ENCODE measurements around the gene CARS1.

Gene CARS1

DNA sequence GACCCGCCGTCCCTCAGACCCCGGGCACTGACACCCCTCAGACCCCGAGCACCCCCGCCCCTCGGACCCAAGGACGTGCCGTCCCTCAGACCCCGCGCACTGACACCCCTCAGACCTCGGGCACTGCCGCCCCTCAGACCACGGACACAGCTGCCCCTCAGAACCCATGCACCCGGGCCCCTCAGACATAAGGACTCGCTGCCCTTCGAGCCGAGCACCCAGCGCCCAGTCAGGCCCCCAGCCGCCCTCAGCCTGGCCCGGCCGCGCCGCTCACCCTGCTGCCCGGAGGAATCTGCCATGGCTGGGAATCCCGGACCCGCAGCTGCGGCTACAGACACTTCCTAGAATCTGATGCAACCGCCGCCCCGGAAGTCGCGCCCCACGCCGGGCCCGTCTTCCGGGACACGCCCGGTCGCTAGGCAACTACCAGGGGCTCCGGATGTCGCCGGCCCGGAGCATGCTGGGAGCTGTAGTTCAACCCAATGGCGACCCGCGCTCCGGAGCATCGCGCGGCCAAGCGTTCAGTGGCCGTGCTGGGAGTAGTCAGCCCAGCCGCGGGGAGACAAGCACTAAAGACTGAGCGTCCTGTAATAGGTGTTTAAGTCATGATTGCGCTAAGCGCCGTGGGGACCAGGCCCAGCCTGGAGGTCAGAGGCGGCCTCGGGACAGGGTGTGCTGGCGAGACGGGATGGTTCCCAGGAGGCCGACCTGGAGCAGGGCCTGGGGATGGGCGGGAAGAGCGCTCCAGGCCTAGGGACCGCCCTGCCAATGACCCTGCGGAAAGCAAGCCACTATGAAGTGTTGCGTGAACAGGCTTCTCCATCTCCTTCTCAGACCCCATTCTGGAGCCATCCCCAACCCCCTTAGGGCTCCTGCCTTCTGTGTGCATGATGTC is at the start of gene CARS1:
CARS1 (minus strand) TSS at position 355 of the 895 bp plus-strand sequence; CDS start at position 299, 56 bp downstream.
- DNase-seq = peak; percentile 54 to 93

DNA sequence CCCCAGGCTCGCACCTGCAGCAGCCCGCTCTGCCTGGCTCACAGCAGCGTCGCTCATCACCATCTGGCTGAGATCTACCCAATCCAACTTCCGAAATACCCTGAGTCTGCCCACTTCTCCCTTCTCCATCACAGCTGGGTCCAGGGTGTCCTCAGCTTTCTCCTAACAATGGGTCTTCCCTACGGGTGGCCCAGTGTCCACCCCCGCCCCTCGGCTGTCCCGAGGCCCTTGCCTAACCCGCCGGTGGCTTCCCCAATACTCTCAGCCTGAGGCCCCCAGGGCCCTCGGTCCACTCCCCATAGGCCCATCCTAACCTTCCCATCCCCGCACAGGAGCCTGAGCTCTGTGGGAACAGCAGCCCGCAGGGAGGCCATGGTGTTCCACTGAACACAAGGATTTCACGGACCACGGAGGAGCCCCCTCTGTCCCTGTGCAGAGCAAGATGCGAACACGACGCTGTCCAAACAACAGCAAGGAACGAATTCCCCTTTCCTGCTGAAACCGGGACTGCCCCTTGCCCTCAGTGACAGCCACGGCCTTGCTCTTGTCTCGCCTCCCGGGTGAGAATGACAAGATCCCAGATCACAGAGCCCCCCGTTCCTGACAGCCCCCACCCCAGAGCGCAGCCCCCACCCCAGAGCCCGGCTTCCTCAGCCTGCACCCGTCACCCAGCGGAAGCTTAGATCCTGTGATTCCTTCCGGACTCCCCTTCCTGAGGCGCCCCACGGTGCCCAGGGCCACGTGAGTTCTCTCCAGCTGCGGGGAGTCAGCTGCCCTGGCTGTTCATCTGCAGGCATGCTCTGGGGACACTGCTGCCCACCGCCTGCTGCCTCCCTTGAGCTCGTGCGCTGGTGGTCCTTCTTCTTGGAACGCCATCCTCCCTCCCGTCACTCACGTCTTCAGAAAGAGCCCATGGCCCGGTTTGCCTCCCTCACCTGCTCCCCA is 48.8 kb upstream of the CARS1 start:
- no peak for DNase-seq

DNA sequence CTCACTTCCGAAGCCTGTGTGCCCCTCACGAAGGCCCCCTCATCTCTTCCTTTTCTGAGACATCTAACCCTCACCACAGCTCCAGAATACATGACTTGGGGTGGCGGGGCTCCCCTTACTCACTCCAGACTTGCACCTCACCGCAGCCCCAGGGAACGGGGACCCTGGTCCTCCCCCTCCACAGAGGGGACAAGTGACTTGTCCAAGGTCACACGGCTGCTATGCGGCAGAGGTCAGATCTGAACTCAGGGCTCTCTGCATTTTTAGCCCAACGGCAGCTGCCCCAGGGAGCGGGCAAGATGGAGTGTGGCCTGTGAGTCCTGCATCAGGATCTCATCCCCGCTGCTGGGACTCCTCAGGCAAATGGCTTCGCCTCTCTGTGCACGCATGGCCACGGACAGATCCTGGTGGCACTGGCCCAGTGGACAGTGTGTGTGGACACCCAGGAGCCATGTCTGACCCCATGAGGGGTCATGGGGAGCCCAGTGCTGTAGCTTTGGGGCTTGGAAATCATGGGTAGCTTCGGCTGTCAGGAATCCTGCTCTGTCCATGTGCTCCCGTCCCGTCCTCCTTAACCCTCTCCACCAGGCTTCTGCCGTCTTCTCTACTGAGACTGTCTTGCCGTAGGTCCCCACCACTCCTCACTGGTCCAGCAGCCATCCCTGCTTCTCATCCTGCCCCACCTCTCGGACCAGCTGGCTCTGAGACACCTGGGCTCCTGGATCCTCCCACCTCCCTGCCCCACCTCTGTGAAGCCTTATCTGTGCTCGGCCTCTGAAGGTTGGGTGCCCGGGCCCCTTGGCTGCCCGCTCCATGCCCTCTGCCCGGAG is 48.0 kb upstream of the CARS1 start:
- no peak for DNase-seq

DNA sequence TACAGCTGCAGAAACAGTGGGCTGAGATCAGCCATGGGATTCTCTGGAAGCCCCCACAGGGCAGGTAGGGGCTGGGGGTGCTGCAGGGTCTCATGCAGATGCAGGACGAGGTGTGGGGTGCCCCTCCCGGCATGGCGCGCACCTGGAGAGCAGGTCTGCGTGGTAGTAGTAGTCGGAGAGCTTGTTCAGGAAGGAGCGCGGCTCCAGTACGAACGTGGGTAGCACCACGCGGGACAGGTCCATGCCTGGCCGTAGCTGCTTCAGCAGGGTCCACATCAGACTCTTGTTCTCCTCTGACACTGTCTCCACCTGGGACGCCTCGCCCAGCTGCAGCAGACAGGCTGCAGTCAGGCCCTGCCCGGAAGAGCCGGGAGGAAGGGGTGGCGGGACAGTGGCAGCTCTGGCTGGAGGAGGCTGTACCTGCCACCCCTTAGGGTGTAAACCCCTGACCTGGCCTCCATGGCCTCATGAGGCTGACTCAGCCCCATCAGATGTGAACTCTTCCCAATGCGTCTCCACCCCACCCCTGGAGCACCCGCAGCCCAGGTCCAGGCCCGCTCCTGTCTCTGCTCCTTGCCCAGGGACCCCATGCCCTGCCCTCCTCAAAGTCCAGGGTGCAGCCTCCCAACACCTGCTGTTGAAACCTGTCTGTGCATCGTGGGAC is 47.0 kb upstream of the CARS1 start:
- DNase-seq = no peak

DNA sequence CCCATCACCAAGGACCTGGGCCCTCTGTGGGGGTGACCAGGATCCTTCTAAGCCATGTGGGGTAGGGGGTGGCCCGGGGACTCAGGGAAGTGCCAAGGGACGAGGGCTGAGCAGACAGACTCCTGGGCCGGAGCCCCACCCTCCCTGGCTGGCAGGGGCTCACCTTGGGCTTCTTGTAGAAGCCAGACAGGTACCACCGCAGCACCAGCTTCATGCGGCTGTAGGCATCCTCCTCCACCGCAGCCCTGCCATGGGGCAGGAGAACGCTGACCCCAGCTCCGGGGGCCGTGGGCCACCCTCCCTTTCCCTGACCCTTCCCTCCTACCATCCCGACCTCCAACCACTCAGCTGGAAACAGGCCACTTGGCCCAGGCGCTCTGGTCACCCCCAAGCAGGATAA is 45.9 kb upstream of the CARS1 start:
- DNase-seq = no peak

DNA sequence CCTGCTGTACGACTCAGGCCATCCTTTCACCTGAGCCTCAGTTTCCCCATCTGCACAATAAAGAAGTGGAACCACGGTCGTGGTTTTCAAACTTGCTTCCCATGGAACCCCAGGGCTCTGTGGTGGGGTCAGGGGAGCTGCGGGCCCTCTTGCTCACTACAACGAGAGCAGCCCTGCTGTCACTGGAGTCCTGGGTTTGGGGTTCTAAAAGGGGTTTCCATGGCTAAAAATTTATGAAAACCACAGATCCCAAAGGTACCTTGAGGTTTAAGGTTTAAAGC is 45.4 kb upstream of the CARS1 start:
- DNase-seq = no peak

DNA sequence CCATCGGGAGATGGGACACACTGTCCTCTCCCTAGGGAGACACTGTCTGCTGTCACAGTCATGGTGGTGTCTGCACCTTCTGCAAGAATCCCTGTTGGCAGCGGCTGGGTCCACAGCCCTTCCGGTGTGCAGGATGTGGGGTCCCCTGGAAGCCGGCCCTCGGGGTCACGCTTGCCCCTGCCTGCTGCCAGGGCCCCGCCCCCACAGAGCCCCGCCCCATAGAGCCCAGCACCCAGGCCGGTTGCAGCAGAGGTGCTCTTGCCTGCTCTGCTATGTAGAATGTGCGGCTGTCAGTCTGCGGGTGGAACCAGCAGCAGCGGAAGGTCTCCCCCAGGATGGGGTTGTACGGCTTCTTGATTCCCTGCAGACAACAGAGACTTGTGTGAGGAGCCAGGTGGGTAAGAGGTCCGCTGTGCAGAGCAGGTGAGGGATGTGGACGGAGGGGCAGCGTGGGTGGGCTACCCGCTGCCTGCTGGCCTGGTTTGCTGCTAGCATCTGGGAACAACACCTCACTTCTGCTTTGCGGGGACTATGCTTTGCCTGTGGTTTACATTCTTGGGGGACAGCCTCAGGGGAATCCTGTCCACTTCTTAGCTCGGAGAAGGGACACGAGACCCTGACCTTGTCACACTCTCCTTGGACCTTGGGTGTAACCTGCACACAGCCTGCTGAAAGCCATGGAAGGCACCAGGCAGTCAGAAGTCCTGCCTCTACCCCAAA is 44.9 kb upstream of the CARS1 start:
- DNase-seq = no peak

DNA sequence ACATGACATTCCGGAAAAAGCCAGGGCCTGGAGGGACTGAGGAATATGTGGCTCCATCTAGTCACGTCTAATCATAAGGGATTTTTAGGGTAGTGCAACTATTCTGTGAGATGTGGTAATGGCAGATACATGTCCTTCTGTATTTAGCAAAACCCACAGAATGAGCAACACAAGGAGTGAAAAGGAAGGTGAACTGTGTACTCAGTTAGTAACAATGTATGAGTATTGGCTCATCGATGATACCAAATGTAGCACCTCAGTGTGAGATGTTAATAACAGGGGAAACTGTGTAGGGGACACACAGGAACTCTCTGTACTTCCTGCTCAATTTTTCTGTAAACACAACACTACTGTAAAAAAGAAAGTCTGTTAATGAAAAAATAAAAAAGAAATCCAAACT is 42.0 kb upstream of the CARS1 start:
- DNase-seq = no peak

DNA sequence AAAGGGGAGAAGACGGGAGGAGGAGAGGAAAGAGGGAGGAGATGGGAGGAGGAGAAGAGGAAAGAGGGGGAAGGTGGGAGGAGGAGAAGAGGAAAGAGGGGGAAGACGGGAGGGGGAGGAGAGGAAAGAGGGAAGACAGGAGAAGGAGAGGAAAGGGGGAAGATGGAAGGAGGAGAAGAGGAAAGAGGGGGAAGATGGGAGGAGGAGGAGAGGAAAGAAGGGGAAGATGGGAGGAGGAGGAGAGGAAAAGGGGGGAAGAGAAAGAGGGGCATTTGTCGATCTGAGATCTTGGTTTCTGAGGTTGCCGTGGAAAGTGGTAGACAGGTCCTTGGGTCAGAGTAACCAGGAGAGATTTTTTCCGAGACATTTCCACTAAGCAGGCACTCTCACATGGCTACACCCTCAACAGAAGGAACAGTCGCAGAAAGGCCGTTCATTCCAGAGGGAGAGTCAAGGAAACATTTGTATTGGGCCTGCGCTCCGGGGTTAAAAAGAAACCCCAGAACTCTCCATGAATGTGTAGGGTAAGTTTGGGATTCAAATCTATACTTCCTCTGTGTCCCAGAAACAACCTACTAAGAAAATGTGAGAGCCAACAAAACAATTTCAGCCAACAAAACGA is 39.8 kb upstream of the CARS1 start:
- no peak for DNase-seq

DNA sequence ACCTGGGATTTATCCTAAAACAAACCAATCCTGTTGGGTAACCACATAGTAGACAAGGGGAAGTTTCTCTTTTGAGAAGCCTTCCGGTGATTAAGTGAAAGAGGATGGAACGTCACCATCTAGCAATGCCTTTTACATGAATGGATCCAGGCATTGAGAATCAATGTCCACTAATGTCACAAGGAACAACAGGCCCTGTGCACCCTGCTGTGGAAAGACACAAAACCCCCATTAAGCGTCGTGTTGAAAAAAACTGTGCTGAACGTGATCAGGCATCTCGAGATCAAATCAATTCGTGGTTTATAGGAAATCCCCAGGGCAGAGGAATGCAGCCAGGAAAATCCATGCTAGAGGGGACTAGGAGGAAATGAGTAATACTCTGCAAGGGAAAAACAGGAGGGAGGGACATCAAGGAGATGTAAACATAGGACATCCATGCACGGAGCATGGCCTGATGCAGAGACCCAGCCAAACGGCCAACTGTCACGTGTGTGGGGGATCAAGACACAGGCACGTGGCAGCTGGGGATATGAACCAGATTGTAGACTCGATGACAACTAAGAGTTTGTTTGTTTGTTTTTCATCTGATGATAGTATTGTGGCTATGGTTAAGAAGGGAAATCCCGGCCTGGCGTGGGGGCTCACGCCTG is 38.6 kb upstream of the CARS1 start:
- DNase-seq = no peak

DNA sequence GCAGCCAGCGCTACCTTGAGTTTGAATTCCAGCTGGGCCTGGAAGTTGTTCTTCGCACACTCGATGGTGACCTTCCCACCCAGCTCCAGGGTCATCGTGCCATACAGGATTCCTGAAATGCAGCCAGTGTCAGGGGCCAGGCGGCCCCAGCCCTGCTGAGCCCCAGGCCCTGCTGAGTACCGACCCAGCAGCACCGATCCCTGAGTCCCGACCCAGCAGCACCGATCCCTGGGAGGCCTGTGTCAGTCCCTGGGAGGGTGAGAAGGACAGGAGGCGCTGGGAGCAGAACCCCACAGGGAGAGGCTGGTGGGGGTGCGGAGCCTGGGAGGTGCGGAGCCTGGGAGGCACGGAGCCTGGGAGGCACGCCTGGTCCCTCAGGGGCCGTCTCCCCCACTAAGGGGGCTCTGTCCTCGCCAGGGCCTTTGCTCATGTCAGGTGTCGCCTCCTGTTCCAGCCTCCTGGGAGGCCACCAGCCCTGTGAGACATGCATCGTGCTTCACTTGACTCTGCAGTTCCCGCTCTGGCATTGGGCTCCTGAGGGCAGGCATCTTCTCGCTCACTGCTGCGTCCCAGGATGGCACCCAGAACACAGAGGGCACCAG is 37.1 kb upstream of the CARS1 start:
- no peak for DNase-seq

DNA sequence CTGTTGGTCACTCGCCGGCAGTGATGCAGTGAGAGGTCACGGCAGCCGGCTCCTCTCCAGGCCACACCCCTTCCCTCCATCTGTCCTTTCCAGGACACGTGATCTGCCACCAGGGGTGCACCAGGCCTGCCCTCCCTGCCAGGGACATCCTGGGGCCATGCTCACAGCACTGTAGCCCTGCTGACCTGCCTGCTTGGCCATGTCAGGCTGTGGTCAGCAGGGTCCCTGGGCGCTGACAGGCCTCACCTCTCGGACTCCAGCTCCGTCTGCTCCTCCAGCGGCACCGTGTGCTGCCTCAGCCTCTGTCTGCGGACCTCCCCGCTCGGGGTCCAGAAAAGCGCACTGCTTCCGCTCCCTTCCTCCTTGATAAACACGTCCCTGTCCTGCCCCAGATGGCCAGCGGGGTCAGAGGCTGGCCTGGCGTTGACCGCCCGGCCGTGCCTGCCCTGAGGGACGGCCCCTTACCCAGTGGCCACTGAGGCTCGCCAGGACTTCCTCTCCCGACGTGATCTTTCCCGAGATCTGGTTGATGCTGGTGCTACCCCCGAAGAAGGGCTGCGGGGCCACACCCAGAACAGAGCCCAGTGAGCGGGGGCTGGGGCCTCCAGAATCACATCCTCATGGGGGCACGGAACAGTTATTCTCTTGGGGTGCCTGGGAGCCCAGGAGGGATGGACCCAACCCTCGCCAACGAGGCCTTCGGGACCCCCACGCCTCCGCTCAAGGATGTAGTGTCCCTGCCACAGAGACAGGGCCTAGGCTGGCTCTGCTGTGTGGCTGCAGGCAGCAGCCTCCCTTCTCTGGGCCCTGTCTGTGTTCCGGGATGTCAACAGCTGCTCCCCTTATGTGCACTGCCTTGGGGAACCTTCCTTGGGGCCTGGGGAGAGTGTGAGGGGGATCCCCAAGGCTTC is 36.3 kb upstream of the CARS1 start:
- DNase-seq = no peak

DNA sequence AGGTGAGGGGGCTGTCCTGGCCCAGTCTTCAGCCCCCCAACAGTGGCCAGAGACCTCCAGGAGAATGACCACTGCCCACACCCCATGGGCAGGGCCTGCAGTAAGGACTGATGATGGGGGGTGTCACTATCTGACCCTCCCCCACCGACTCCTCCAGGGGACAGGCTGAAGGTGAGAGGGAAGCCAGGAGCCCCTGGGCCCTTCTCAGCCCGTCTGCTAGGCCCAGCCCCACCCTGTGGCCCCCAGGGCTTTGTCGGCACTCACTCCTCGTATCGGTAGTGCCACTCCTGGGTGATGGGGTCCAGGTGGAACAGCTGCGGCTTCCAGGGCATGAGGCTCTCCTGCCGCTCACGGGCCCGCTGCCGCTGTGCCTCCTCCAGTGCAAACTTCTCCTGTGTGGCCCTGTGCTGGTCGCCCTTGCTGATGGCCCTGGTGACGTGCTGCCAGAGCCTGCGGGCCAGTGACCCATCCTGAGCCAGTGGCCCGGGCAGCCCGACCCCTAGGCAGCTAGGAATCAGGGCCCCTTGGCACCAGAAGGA is 35.4 kb upstream of the CARS1 start:
- DNase-seq = no peak

DNA sequence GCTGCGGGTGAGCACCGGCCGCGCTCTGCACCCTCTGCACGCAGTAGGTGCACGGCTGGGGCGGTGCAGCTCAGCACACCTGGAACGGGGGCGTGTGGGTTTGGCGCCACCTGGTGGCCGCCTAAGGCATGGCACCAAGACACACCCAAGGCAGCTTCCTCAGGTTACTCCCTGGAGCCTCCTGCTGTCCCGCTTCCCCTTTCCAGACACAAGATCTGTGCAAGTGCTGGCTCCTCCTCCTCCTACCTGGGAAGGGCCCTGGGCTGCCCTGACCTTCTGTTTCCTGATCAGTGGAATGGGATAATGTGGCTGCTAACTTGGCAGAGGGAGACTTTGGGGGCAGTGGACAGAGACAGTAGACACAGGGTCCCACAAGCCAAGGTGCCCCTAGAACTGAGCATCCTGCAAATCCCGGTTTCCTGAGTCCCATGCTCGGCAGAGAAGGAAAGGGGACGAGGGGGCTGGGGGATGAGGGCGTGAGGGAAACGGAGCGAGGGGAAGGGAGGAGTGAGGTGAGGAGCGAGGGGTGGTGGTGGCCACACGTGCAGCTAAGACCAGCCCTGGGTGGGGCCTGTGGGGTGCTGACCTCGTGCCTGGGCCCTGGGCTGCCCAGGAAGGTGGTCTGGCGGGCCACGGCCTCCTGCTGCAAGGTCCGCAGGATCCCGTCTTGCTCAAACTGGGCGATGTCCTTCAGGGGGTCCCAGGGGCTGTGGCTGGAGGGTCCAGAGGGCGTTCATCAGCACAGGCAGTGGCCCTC is 34.8 kb upstream of the CARS1 start:
- peak; percentile 38 to 50 for DNase-seq

DNA sequence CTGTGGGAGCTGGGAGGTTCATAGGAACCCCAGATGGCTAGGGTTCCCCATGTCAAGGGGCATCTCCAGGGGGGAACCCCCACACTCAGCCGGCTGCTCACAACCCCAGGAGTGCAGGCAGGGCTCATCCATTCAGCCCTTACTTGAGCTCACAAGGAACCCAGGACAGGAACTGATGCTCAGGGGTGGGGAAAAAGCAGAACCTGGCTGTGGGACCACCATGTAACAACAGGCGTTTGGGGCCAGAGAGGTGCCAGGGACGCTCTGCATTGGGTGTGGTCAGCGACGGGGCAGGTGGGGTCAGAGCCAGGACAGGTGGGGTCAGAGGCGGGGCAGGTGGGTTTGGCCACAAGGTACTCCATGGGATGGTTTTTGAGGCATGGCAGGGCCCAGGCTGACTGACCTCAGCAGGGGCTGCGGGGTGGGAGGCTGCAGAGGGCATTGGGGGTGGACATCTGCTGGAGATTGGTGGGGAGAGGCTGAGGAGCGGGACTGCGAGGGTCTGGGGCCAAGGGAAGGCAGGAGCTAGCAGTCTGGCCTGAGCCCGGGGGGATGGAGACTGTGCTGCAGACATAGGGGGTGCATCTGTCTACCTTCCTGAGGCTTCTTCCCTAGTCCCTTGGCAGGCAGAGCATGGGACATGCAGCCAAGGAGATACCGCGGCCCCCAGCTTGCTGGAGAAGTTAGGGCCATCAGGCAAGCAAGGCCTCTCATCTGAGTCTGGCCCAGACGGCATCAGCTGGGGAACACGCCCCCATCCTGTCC is 34.0 kb upstream of the CARS1 start:
- no peak for DNase-seq

DNA sequence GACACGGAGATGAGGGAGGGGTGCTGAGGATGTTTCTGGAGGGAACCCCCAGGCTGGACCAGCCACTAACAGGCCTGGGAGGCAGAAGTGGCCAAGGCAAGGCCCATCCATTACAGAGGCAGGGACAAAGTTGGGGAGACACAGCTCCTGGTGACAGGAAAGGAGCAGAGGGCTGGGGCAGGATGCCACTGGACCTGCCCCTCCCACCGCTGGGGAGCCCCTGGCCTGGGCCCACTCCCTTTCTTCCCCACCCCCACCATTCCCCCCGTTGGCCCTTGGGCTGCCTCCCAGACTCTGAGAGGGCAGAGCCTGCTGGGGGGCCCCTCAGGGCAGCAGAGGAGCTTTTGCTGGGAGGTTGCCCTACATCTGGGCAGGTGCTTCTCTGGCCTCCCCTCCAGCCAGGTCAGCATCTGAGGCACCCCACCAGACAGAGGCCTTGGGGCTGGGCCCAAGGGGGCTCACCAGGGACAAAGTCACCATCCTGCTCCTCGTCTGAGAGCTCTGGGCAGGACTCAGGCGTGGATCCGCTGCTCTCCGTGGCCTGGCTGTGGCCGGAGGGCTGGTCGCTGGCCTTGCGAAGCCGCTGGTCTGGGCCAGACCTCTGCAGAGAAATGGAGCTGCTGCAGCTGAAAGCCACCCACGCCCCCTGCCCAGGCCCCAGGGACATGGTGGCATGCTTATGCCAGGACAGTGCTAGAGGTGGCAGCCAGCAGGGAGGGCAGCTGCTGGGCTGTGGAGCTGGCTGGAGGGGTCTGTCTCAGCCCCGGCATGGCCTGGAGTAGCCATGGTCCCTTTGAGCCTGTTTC is 33.1 kb upstream of the CARS1 start:
- no peak for DNase-seq

Measured in NCI-H187 (cell line).